Measurements from ENCODE around the gene MELTF. TPM values are rescaled to one million over a fixed set of nuclear protein-coding genes. Genes with fewer than 3 reads are reported as not detected.
A peak's percentile ranks its signal among the peaks of the same experiment; 100 is the strongest.

The MELTF gene
- polyA plus RNA-seq, 1 donor from 2014 or later = 0.09 TPM

DNA sequence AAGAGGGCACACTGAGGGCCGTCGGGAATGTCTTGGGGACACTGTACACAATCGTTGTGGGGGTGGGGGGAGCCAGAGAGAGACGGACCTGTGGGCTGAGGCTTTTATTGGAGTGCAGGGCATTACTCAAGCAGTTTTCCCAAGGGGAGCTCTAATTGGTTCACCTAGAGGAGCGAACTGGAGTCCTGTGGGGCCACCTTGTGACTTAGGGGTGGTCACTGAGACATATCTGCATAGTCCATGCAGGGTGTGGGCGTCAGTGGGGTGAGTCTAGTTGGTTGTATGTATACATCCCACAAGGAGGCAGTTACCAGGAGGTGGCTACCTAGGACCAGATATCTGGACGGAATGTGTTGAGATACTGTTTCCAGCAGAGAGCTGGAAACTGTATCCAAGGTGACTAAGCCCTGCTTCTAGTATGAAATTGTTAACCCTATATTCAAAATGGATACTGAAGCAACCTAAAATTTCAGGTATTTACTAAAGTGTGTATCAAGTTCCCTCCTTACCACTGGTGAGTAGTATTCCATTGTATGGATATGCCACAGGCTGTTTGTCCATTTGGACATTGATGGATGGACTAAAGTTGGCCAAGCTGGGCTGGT lies 58.4 kb downstream of the MELTF start:
- peaks cover 48% of the 10 kb centered on the region for H3K27me3 ChIP-seq (ENCODE audit: insufficient read depth, low read depth, low read length)
- no peaks in the 10 kb centered on the region for H3K36me3 ChIP-seq (ENCODE audit: insufficient read depth, low read length)
- H3K9me3 ChIP-seq (ENCODE audit: low read length) = peaks cover 4% of the 10 kb centered on the region
- H3K79me2 ChIP-seq (replicated peaks; ENCODE audit: insufficient read depth, low read length) = no peaks in the 10 kb centered on the region
- H3K9me2 ChIP-seq (ENCODE audit: insufficient read depth, low read length) = no peaks in the 10 kb centered on the region
- no peak overlapping the region for H3K4me3 ChIP-seq (ENCODE audit: low read length)
- H3K4me2 ChIP-seq (ENCODE audit: low read length) = no peak overlapping the region
- H3K27ac ChIP-seq (ENCODE audit: low read length) = no peak overlapping the region
- no peak overlapping the region for H2AFZ ChIP-seq (ENCODE audit: low read depth, low read length)
- H4K20me1 ChIP-seq (ENCODE audit: insufficient read depth) = no peaks in the 10 kb centered on the region
- TF ChIP-seq TAF1 (IDR thresholded peaks at IDR 0.05; ENCODE audit: low read depth) (no peak), EP300 (conservative IDR thresholded peaks at IDR 0.05; ENCODE audit: poor library complexity, severe bottlenecking) (no peak), RAD21 (conservative IDR thresholded peaks at IDR 0.05) (no peak), CTCF (IDR thresholded peaks at IDR 0.05; ENCODE audit: poor library complexity, severe bottlenecking) (no peak), SMC3 (conservative IDR thresholded peaks at IDR 0.05; ENCODE audit: poor library complexity) (no peak), MXI1 (conservative IDR thresholded peaks at IDR 0.05; ENCODE audit: poor library complexity, severe bottlenecking) (no peak), POLR2AphosphoS5 (IDR thresholded peaks at IDR 0.05) (no peak), EZH2 (IDR thresholded peaks at IDR 0.05; ENCODE audit: borderline replicate concordance, insufficient read depth, low read length, poor library complexity, severe bottlenecking) (no peak)
- TF ChIP-seq, protein P1, sequence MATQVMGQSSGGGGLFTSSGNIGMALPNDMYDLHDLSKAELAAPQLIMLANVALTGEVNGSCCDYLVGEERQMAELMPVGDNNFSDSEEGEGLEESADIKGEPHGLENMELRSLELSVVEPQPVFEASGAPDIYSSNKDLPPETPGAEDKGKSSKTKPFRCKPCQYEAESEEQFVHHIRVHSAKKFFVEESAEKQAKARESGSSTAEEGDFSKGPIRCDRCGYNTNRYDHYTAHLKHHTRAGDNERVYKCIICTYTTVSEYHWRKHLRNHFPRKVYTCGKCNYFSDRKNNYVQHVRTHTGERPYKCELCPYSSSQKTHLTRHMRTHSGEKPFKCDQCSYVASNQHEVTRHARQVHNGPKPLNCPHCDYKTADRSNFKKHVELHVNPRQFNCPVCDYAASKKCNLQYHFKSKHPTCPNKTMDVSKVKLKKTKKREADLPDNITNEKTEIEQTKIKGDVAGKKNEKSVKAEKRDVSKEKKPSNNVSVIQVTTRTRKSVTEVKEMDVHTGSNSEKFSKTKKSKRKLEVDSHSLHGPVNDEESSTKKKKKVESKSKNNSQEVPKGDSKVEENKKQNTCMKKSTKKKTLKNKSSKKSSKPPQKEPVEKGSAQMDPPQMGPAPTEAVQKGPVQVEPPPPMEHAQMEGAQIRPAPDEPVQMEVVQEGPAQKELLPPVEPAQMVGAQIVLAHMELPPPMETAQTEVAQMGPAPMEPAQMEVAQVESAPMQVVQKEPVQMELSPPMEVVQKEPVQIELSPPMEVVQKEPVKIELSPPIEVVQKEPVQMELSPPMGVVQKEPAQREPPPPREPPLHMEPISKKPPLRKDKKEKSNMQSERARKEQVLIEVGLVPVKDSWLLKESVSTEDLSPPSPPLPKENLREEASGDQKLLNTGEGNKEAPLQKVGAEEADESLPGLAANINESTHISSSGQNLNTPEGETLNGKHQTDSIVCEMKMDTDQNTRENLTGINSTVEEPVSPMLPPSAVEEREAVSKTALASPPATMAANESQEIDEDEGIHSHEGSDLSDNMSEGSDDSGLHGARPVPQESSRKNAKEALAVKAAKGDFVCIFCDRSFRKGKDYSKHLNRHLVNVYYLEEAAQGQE (IDR thresholded peaks at IDR 0.05; ENCODE audit: borderline replicate concordance) = no peak
- H3F3A ChIP-seq (ENCODE audit: insufficient read depth, low read length, poor library complexity, severe bottlenecking) = no peaks in the 10 kb centered on the region
- H3K9ac ChIP-seq (ENCODE audit: low read length) = no peak overlapping the region

DNA sequence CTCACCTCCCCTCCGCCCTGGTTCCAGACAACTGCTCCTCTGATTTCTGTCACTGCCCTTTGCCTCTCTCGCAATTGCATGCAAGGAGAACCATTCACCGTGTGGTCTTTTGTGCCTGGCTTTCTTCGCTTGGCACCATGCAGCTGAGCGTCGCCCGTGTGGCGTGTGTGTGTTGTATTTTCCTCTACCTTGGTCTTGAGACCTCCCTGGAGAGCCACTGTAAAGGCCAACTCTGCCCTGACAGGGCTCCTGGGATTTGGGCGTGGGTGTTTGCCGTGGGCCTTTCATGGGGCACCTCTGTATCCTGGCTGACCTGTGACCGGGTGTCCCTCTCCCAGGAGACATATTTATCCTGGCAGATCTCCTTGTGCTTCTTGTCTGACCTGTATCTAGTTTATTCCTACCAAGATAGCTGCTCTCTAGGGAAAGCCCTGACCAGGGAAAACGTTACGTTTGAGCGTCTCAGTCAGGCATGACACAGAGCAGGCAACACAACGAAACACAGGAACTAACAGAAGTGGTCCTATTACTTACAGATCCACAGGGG lies 59.0 kb downstream of the MELTF start:
- H3K79me2 ChIP-seq (replicated peaks; ENCODE audit: insufficient read depth, low read length) = no peaks in the 10 kb centered on the region
- H3K4me3 ChIP-seq (ENCODE audit: low read length) = peak overlapping the region; percentile 54
- no peak for TF ChIP-seq MXI1 (conservative IDR thresholded peaks at IDR 0.05; ENCODE audit: poor library complexity, severe bottlenecking)
- TF ChIP-seq RAD21 (conservative IDR thresholded peaks at IDR 0.05) = no peak
- no peak for TF ChIP-seq SMC3 (conservative IDR thresholded peaks at IDR 0.05; ENCODE audit: poor library complexity)
- TF ChIP-seq TAF1 (IDR thresholded peaks at IDR 0.05; ENCODE audit: low read depth) = no peak
- TF ChIP-seq EZH2 (IDR thresholded peaks at IDR 0.05; ENCODE audit: borderline replicate concordance, insufficient read depth, low read length, poor library complexity, severe bottlenecking) = no peak
- TF ChIP-seq, protein P1 (IDR thresholded peaks at IDR 0.05; ENCODE audit: borderline replicate concordance) = no peak
- no peak for TF ChIP-seq EP300 (conservative IDR thresholded peaks at IDR 0.05; ENCODE audit: poor library complexity, severe bottlenecking)
- no peak for TF ChIP-seq POLR2AphosphoS5 (IDR thresholded peaks at IDR 0.05)
- TF ChIP-seq CTCF (IDR thresholded peaks at IDR 0.05; ENCODE audit: poor library complexity, severe bottlenecking) = no peak
- H3K4me2 ChIP-seq (ENCODE audit: low read length) = no peak overlapping the region
- peaks cover 51% of the 10 kb centered on the region for H3K27me3 ChIP-seq (ENCODE audit: insufficient read depth, low read depth, low read length)
- H4K20me1 ChIP-seq (ENCODE audit: insufficient read depth) = no peaks in the 10 kb centered on the region
- H3K9me2 ChIP-seq (ENCODE audit: insufficient read depth, low read length) = no peaks in the 10 kb centered on the region
- no peaks in the 10 kb centered on the region for H3F3A ChIP-seq (ENCODE audit: insufficient read depth, low read length, poor library complexity, severe bottlenecking)
- no peaks in the 10 kb centered on the region for H3K36me3 ChIP-seq (ENCODE audit: insufficient read depth, low read length)
- H3K9ac ChIP-seq (ENCODE audit: low read length) = no peak overlapping the region
- no peak overlapping the region for H3K27ac ChIP-seq (ENCODE audit: low read length)
- H3K9me3 ChIP-seq (ENCODE audit: low read length) = peaks cover 4% of the 10 kb centered on the region
- H2AFZ ChIP-seq (ENCODE audit: low read depth, low read length) = no peak overlapping the region
